Neural progenitor cell (in vitro differentiated cells): ENCODE results near the gene OAS3. TPM values are rescaled to one million over a fixed set of nuclear protein-coding genes. Genes with fewer than 3 reads are reported as not detected.
A peak's percentile ranks its signal among the peaks of the same experiment; 100 is the strongest.

Experiments used
- DNase-seq: peaks from one replicate; pipeline ENCODE4 v3.0.0-alpha.2; 2016; ENCODE audit warnings: low spot score
- H2AFZ ChIP-seq: fragments of 200-600 bp; sonication (generic); replicated peaks from 2 replicates; pipeline ENCODE4 v1.6.1; 2016; ENCODE audit warnings: antibody characterized with exemption
- H3F3A ChIP-seq: fragments of 200-600 bp; sonication (generic); 2 replicates; pipeline ENCODE4 v1.6.1; 2016; ENCODE audit warnings: antibody characterized with exemption, low read depth
- H3K27ac ChIP-seq: fragments of 200-600 bp; sonication (generic); 2 replicates; pipeline ENCODE4 v1.5.1; 2016; ENCODE audit warnings: mild to moderate bottlenecking
- H3K27me3 ChIP-seq: fragments of 200-600 bp; sonication (generic); 2 replicates; pipeline ENCODE4 v1.6.1; 2016; ENCODE audit warnings: mild to moderate bottlenecking, moderate library complexity
- H3K36me3 ChIP-seq: fragments of 200-600 bp; sonication (generic); 2 replicates; pipeline ENCODE4 v1.5.1; 2016
- H3K4me1 ChIP-seq: fragments of 200-600 bp; sonication (generic); 2 replicates; pipeline ENCODE4 v1.6.1; 2016; ENCODE audit warnings: mixed run types
- H3K4me2 ChIP-seq: fragments of 200-600 bp; sonication (generic); 2 replicates; pipeline ENCODE4 v1.6.1; 2016
- H3K4me3 ChIP-seq: fragments of 200-600 bp; sonication (generic); 2 replicates; pipeline ENCODE4 v1.5.1; 2016
- H3K79me2 ChIP-seq: fragments of 200-600 bp; sonication (generic); 2 replicates; pipeline ENCODE4 v1.6.1; 2016; ENCODE audit warnings: low read depth
- H3K9ac ChIP-seq: fragments of 200-600 bp; sonication (generic); 2 replicates; pipeline ENCODE4 v1.6.1; 2016
- H3K9me3 ChIP-seq: fragments of 200-600 bp; sonication (generic); 2 replicates; pipeline ENCODE4 v1.5.1; 2016; ENCODE audit warnings: low read depth
- H4K20me1 ChIP-seq: fragments of 200-600 bp; sonication (generic); 2 replicates; pipeline ENCODE4 v1.6.1; 2016; ENCODE audit warnings: low read depth
- H3K27ac Mint-ChIP-seq: 3 replicates; pipeline ENCODE4 v1.8.0; 2021; ENCODE audit warnings: mixed read lengths
- H3K27me3 Mint-ChIP-seq: 2 replicates; pipeline ENCODE4 v1.8.0; 2022; ENCODE audit warnings: low read depth, mild to moderate bottlenecking, inconsistent platforms, moderate library complexity, mixed read lengths; ENCODE audit not compliant: insufficient read depth
- H3K36me3 Mint-ChIP-seq: 3 replicates; pipeline ENCODE4 v1.8.0; 2021; ENCODE audit warnings: mixed read lengths
- H3K4me1 Mint-ChIP-seq: 3 replicates; pipeline ENCODE4 v1.8.0; 2021; ENCODE audit warnings: mixed read lengths
- H3K4me3 Mint-ChIP-seq: 3 replicates; pipeline ENCODE4 v1.8.0; 2021; ENCODE audit warnings: mild to moderate bottlenecking, moderate library complexity, mixed read lengths
- H3K9me3 Mint-ChIP-seq: 3 replicates; pipeline ENCODE4 v1.8.0; 2020; ENCODE audit warnings: mixed read lengths
- CTCF ChIP-seq: fragments of 200-600 bp; sonication (generic); IDR thresholded peaks from 2 replicates; pipeline ENCODE4 v1.5.1; 2017; ENCODE audit warnings: antibody characterized with exemption, mild to moderate bottlenecking
- EZH2 ChIP-seq: fragments of 200-600 bp; sonication (generic); IDR thresholded peaks from 2 replicates; pipeline ENCODE4 v1.6.1; 2017; ENCODE audit warnings: antibody characterized with exemption, mild to moderate bottlenecking, moderate library complexity
- EZH2phosphoT487 ChIP-seq: fragments of 200-600 bp; sonication (generic); IDR thresholded peaks from 2 replicates; pipeline ENCODE4 v1.6.1; 2017; ENCODE audit warnings: antibody characterized with exemption
- total RNA-seq: library from RNA; depleted of rRNA; stranded (reverse); fragments of >200 nt; gene quantifications from 2 replicates; pipeline ENCODE4 v1.2.3, GENCODE V29; 2015; ENCODE audit warnings: low replicate concordance

The OAS3 gene
- total RNA-seq, 1 donor from 2014 or later, result not detected

GRCh38 chr12:112905451-112906089 is 32.7 kb upstream of the OAS3 start:
- Histone ChIP-seq H3K9me3 (no peaks in the 10 kb centered on the region), H3K9ac (no peak overlapping the region), H3K27me3 (no peaks in the 10 kb centered on the region), H2AFZ (no peak overlapping the region), H3K36me3 (no peaks in the 10 kb centered on the region), H3K27ac (no peak overlapping the region), H3K79me2 (no peaks in the 10 kb centered on the region), H4K20me1 (no peaks in the 10 kb centered on the region), H3K4me1 (peaks cover 6% of the 10 kb centered on the region), H3K4me3 (no peak overlapping the region), H3K4me2 (no peak overlapping the region), H3F3A (no peaks in the 10 kb centered on the region)
- DNase-seq, result no peak
- peaks cover 8% of the 10 kb centered on the region for H3K9me3 Mint-ChIP-seq
- H3K27ac Mint-ChIP-seq, result no peak overlapping the region
- no peak overlapping the region for H3K4me3 Mint-ChIP-seq
- H3K27me3 Mint-ChIP-seq, result peaks cover 8% of the 10 kb centered on the region
- H3K4me1 Mint-ChIP-seq, result peaks cover 7% of the 10 kb centered on the region
- TF ChIP-seq EZH2phosphoT487 (no peak), CTCF (no peak), EZH2 (no peak)
- H3K36me3 Mint-ChIP-seq, result no peaks in the 10 kb centered on the region

- Histone ChIP-seq H3K79me2 (no peaks in the 10 kb centered on the region), H3K4me2 (no peak within 1 kb of the TSS), H3K9me3 (no peaks in the 10 kb centered on the region), H3K27me3 (no peaks in the 10 kb centered on the region), H3K4me3 (no peak within 1 kb of the TSS), H3K36me3 (no peaks in the 10 kb centered on the region), H3K4me1 (peaks cover 6% of the 10 kb centered on the region), H2AFZ (peak within 1 kb of the TSS; percentile 30), H4K20me1 (no peaks in the 10 kb centered on the region), H3F3A (no peaks in the 10 kb centered on the region), H3K9ac (no peak within 1 kb of the TSS), H3K27ac (no peak within 1 kb of the TSS)
- no peak within 1 kb of the TSS for H3K27ac Mint-ChIP-seq
- H3K4me3 Mint-ChIP-seq, result no peak within 1 kb of the TSS
- no peak for TF ChIP-seq EZH2phosphoT487
- TF ChIP-seq EZH2, result no peak
- TF ChIP-seq CTCF, result no peak
- peak; percentile 7 for DNase-seq
- H3K9me3 Mint-ChIP-seq, result peaks cover 8% of the 10 kb centered on the region
- peaks cover 7% of the 10 kb centered on the region for H3K4me1 Mint-ChIP-seq
- H3K36me3 Mint-ChIP-seq, result no peaks in the 10 kb centered on the region
- H3K27me3 Mint-ChIP-seq, result peaks cover 8% of the 10 kb centered on the region
Measured at GRCh38 chr12:112906712-112907414, 31.4 kb upstream of the OAS3 start, which contains the start of gene OAS1. OAS1 (plus strand) TSS chr12:112906962; CDS start chr12:112907040, 78 bp downstream.

GRCh38 chr12:112907415-112908157 is 30.7 kb upstream of the OAS3 start:
- Mint-ChIP-seq H3K9me3 (peaks cover 14% of the 10 kb centered on the region), H3K27ac (no peak overlapping the region), H3K4me1 (peaks cover 7% of the 10 kb centered on the region), H3K27me3 (peaks cover 8% of the 10 kb centered on the region), H3K36me3 (no peaks in the 10 kb centered on the region), H3K4me3 (no peak overlapping the region)
- H3K27ac ChIP-seq, result no peak overlapping the region
- no peak overlapping the region for H3K9ac ChIP-seq
- no peaks in the 10 kb centered on the region for H3K27me3 ChIP-seq
- no peaks in the 10 kb centered on the region for H3K79me2 ChIP-seq
- H3K4me3 ChIP-seq, result no peak overlapping the region
- H3F3A ChIP-seq, result no peaks in the 10 kb centered on the region
- TF ChIP-seq CTCF (no peak), EZH2 (no peak)
- H3K9me3 ChIP-seq, result peaks cover under 1% of the 10 kb centered on the region
- no peak for DNase-seq
- H4K20me1 ChIP-seq, result no peaks in the 10 kb centered on the region
- no peak overlapping the region for H3K4me2 ChIP-seq
- H2AFZ ChIP-seq, result no peak overlapping the region
- peaks cover 6% of the 10 kb centered on the region for H3K4me1 ChIP-seq
- no peaks in the 10 kb centered on the region for H3K36me3 ChIP-seq
